ENCODE measurements around the gene HSD3B2.

- TF ChIP-seq POLR2A (IDR thresholded peaks at IDR 0.05) (no peak), CTCF (IDR thresholded peaks at IDR 0.05) (no peak)
Measured at GRCh38 chr1:119397986-119398385, 17.0 kb upstream of the HSD3B2 start.
